M059J (cell line): ENCODE measurements around the gene BRD1. TPM values are rescaled to one million over a fixed set of nuclear protein-coding genes. Genes with fewer than 3 reads are reported as not detected.
"Not testable (repeated sequence)": the region's sequence is repeated elsewhere in the genome, so short reads cannot be mapped to it uniquely, and the experiment has no call there.

Experiments used
- DNase-seq: peaks from one replicate; pipeline ENCODE4 v3.0.0-alpha.2; 2012; ENCODE audit warnings: low read depth
- total RNA-seq: library from RNA; depleted of rRNA; stranded (reverse); fragments of >200 nt; shearing (Covaris generic); gene quantifications from 2 replicates; pipeline ENCODE4 v1.2.3, GENCODE V29; 2014

The BRD1 gene
- total RNA-seq, 1 experiment from 2014 or later, result 10.2 TPM

DNA sequence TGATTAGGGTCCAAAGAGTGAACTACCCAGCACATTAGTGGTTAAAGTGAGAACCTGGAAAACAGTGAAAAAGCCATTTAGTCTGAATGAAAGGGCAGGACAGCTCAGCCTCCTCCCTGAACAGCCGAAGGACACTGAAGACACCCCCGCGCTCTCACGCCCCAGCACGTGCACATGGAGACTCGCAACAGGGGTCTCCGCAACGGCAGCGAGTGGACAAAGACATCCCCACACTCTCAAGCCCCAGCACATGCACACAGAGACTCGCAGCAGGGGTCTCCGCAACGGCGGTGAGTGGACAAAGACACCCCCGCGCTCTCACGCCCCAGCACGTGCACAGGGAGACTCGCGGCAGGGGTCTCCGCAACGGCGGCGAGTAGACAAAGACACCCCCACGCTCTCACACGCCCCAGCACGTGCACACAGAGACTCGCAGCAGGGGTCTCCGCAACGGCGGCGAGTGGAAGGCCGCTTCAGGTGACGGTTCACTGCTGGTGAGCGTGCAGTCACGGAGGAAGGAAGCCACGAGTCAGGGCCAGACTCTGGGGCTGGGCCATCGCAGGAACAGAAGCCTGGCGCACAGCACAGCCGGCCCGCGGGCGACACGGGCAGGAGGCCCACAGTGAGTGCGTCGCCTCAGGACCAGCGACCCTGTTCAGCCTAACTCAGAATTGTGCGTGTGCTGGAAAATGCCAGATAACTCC, 43.6 kb downstream of the BRD1 start:
- DNase-seq, result no peak

- DNase-seq, result no peak
Measured at GRCh38 chr22:49783036-49783746, 44.5 kb downstream of the BRD1 start.

DNA sequence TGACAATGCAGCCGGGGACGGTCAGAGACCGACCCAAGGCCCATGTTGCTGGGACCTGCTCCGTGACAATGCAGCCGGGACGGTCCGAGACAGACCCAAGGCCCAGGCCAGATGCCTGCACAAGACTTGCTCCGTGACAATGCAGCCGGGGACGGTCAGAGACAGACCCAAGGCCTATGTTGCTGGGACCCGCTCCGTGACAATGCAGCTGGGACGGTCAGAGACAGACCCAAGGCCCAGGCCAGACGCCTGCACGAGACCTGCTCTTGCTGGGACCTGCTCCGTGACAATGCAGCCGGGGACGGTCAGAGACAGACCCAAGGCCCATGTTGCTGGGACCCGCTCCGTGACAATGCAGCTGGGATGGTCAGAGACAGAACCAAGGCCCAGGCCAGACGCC, 45.8 kb downstream of the BRD1 start:
- DNase-seq, result not testable (repeated sequence)

DNA sequence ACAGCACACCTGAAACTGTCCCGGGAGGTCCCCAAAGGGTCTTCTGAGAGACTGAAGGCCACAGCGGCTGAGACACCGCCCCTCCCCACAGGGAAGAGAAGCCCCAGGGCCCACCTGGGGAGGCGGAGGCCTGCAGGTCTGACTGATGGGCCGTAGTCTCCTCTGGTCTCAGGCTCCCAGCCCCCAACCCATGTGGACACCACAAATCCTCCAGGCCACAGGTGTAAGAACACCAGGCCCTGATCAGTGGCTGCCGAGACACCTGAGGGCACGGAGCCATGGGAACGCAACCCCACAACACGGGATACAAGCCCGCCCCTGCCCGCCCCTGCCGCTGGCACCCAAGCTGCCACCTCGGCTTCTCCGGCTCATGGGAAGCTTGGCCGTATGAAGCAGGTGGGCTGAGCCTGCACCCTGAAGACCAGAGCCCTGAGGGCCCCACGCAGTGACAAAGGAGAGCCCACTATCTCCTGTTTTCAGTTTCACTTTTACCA, 46.3 kb downstream of the BRD1 start:
- no peak for DNase-seq

- DNase-seq, result no peak
Measured at GRCh38 chr22:49780698-49781288, 46.9 kb downstream of the BRD1 start.

- DNase-seq, result no peak
Measured at GRCh38 chr22:49779853-49780697, 47.6 kb downstream of the BRD1 start.

GRCh38 chr22:49779211-49779610, 48.5 kb downstream of the BRD1 start:
- DNase-seq, result no peak

DNA sequence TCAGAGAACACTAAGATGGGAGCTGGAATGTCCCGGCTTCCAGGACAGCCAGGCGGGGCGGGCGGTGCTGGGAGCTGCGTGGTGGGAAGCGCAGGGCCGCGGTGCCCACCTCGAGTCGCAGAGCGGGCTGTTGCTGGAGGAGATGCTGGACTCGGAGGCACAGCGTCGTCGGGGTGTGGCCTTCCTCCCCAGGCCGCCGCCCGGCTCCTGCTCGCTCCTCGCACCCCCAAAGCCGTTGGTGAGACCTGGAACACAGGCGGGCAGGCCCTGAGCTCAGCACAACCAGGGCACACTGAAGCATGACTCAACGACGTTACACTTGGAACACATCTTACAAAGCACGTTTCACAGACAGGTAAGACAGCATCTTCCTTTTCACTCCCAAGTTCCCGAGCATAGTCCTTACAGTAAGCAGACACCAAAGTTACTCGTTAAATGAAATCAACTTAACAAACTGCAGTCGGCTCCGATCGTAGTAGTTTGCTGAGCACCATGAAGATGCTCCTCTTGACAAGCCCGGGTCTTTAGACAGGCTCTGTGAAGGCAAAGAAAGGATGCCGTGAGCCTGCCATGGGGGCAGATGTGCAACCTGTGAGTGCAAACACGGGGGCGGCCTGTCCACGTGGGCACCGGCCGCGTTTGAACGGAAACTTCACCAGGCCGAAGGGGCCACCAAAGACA, 50.0 kb downstream of the BRD1 start:
- no peak for DNase-seq

DNA sequence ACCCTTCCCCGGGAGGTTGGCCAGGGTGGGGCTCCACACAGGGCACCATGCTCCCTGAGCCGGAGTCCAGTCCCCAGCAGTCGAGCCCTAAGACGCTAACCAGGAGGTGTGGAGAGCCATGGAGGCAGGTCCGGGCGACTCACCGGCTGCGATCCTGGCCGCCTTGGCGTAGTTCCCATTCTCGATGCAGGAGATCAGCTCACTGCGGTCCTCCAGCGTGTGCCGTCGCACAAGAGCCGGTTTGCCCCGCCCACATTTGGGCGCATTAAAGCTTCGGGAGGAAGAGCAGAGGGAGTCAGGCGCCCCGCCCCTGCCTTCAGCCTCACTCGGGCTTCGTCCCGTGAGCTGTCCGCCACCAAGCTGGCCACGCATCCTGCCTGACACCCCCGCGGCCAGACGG, 50.8 kb downstream of the BRD1 start:
- DNase-seq, result no peak

DNA sequence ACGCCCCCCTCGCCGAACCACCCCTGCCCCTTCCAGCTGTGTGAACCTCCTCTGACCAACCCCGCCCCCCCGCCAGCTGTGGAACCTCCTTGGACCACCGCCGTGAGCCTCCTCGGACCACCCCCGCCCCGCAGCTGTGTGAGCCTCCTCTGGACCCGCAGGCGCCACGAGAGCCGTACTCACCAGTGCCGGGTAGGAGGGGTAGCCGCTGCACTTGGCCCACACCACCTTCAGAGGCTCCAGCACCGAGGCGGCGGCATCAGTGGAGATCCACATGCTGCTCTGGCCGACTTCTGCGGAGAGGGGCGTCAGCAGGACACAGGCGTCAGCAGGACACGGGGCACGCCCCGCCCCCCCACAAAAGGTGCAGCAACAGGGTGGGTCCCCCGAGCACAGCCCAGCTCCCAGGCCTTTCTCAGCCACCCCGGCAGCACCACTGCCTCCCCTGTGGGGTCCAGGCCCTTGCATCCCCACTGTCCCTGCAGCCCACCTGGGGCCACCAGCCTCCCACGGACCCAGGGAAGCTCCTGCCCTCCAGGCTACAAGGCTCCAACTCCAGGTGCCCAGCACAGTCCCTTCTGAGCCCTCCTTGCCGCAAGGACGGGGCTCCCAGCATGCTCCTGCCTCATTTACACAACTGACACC, 51.7 kb downstream of the BRD1 start:
- DNase-seq, result no peak

DNA sequence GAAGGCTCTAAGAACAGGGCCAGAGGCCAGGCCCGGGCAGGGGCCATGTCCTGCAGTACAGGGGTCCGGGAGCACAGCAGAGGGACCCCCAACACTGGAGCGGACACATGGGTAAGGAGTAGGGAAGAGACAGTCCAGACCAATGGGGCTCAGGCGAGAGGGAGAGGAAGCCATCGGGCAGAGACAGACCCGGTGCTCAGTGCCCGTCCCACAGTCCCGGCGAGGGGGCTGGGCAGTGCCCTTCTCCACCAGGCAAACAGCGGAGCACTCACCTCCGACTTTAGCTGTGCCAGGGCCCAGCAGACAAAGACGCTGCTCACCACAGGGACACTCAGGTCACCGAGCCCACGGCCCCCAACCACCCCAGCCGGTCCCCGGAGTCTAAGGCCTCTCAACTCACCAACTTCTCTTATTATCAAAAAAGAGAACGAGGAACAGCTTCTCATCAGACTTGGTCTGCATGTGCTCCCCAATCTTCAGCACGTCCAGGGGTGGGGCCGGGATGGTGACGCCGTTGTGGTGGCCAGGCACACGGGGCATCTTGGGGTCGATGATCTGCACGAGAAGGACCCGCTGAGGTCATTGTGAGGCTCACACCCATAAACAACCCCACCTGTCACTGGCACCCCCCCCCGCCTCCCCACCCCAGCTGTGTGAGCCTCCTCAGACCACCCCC, 52.3 kb downstream of the BRD1 start:
- no peak for DNase-seq

DNA sequence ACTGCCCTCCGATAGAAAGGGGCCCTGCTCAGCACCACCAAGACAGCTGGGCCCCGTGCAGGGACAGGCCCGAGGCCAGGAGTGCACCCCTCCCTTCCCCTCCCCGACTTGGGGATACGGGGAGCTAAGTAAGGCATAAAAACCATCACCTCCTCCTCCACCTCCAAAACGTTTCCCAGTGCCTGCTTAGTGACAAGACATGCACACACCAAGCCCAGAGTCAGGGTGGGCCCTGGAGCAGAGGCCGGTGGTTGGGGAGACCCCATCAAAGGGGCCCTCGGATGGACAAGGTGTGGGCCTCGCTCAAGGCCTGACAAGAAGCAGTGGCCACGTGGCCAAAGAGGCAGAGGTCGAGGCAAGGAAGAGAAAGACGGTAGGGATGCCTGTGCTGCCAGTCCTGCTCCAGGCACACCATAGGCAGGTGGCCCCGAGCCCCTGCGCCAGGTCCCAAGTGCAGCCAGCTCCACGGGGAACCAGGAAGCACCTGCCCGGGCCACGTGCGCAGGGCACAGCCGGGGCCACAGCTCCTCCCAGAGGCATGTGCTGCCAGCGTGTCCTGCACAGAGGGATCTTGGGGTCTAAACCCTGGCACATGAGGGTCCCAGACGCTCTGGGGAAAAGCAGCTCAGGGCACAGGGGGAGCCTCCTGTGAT, 53.0 kb downstream of the BRD1 start:
- DNase-seq, result no peak

GRCh38 chr22:49774046-49774445, 53.6 kb downstream of the BRD1 start:
- no peak for DNase-seq

- no peak for DNase-seq
Measured at GRCh38 chr22:49773531-49773930, 54.1 kb downstream of the BRD1 start.

GRCh38 chr22:49772692-49773091, 55.0 kb downstream of the BRD1 start:
- no peak for DNase-seq

DNA sequence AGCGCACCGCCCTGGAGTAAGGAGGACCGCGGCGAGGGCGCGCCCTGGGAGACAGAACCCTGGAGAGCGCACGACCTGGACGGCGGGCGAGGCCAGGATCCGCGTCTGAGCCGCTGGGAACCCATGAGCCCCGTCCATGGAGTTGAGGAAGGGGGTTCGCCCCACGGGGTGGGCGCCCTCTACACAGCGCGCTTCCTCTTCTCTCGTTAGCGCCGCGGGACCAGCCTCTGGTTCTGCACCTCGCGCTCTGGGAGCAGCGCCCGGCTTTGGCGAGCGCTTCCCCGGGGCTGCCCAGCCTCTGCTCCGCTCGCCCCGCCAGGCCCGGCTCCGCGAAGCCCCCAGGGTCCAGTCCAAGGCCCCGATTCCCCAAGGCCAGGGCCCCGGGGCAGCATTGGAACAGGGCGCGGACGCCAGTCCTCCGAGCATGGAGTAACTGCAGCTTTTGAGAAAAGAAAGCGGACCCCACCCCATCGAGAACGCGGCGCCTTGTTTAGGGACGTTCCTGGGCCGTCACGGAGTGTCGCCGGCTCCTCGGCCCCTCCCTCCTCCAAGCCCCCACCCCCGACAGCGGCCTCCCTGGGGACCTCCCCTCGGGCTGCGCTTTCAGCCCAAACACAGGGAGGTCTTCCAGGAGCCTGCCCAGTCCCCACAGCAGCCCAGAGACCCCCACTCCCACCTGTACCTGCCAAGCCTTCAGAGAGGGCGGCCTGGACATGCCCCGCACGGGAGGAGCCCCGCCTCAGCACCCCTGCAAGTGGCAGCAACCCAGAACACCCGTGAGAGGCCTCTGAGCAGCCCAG, 56.2 kb downstream of the BRD1 start:
- no peak for DNase-seq

- DNase-seq, result peak; percentile 3
Measured at GRCh38 chr22:49770547-49771265, 57.0 kb downstream of the BRD1 start.
